UCSD-AML1 (cell line): Measurements from ENCODE around the gene ZMYM2.

Experiments used
- DNase-seq: peaks from one replicate; lab custom pipeline; 2025; ENCODE audit not compliant: unreplicated experiment; lab: John Stamatoyannopoulos, UW

The ZMYM2 gene

GRCh38 chr13:20044086-20044485 lies 85.6 kb downstream of the ZMYM2 start:
- DNase-seq: no peak

GRCh38 chr13:20045950-20046548 lies 87.5 kb downstream of the ZMYM2 start:
- no peak for DNase-seq

GRCh38 chr13:20049558-20050473 lies 91.3 kb downstream of the ZMYM2 start:
- DNase-seq: no peak

GRCh38 chr13:20051366-20051765 lies 92.8 kb downstream of the ZMYM2 start:
- DNase-seq: no peak

GRCh38 chr13:20053016-20053415 lies 94.5 kb downstream of the ZMYM2 start:
- no peak for DNase-seq

GRCh38 chr13:20053891-20054290 lies 95.4 kb downstream of the ZMYM2 start:
- DNase-seq: no peak

GRCh38 chr13:20054586-20054985 lies 96.1 kb downstream of the ZMYM2 start:
- no peak for DNase-seq

GRCh38 chr13:20057214-20057613 lies 98.7 kb downstream of the ZMYM2 start:
- DNase-seq: no peak

- no peak for DNase-seq
Observed at GRCh38 chr13:20057963-20058362, 99.4 kb downstream of the ZMYM2 start.

GRCh38 chr13:20058476-20058875 lies 99.9 kb downstream of the ZMYM2 start:
- no peak for DNase-seq

- no peak for DNase-seq
Observed at GRCh38 chr13:20064128-20064527, 105.6 kb downstream of the ZMYM2 start.

- no peak for DNase-seq
Observed at GRCh38 chr13:20065516-20065915, 107.0 kb downstream of the ZMYM2 start.

- DNase-seq: no peak
Observed at GRCh38 chr13:20069956-20070355, 111.4 kb downstream of the ZMYM2 start.

- DNase-seq: no peak
Observed at GRCh38 chr13:20073775-20074174, 115.2 kb downstream of the ZMYM2 start.

GRCh38 chr13:20074966-20075365 lies 116.4 kb downstream of the ZMYM2 start:
- no peak for DNase-seq

GRCh38 chr13:20077086-20077485 lies 118.6 kb downstream of the ZMYM2 start:
- DNase-seq: no peak

GRCh38 chr13:20080377-20081164 lies 122.0 kb downstream of the ZMYM2 start:
- no peak for DNase-seq

- no peak for DNase-seq
Observed at GRCh38 chr13:20090349-20090748, 131.8 kb downstream of the ZMYM2 start.

GRCh38 chr13:20093951-20094350 lies 135.4 kb downstream of the ZMYM2 start:
- DNase-seq: no peak

- no peak for DNase-seq
Observed at GRCh38 chr13:20099319-20099718, 140.8 kb downstream of the ZMYM2 start.

- no peak for DNase-seq
Observed at GRCh38 chr13:20101467-20102316, 143.2 kb downstream of the ZMYM2 start.
